ENCODE data around the gene TRMT2A.
A peak's percentile ranks its signal among the peaks of the same experiment; 100 is the strongest.

Gene TRMT2A

GRCh38 chr22:20133930-20134549 is 17.0 kb upstream of the TRMT2A start:
- no peak for DNase-seq

- no peak for DNase-seq
Measured at GRCh38 chr22:20132686-20133246, 15.7 kb upstream of the TRMT2A start.

GRCh38 chr22:20131859-20132685 is 15.0 kb upstream of the TRMT2A start:
- no peak for DNase-seq

- DNase-seq, result no peak
Measured at GRCh38 chr22:20131597-20131858, 14.5 kb upstream of the TRMT2A start, which contains the start of gene ZDHHC8. ZDHHC8 (plus strand) TSS chr22:20131804; CDS start chr22:20131948, 144 bp downstream.

GRCh38 chr22:20130731-20131596 is 13.9 kb upstream of the TRMT2A start:
- peak; percentile 46 for DNase-seq

GRCh38 chr22:20130319-20130718 is 13.3 kb upstream of the TRMT2A start:
- no peak for DNase-seq

GRCh38 chr22:20129747-20130014 is 12.7 kb upstream of the TRMT2A start:
- no peak for DNase-seq

- no peak for DNase-seq
Measured at GRCh38 chr22:20128902-20129746, 12.1 kb upstream of the TRMT2A start.

GRCh38 chr22:20128619-20128901 is 11.5 kb upstream of the TRMT2A start:
- DNase-seq, result no peak

GRCh38 chr22:20127869-20128618 is 11.0 kb upstream of the TRMT2A start:
- DNase-seq, result no peak

- no peak for DNase-seq
Measured at GRCh38 chr22:20127318-20127868, 10.4 kb upstream of the TRMT2A start.

GRCh38 chr22:20126284-20127029 is 9.4 kb upstream of the TRMT2A start:
- no peak for DNase-seq

- DNase-seq, result no peak
Measured at GRCh38 chr22:20125201-20126174, 8.5 kb upstream of the TRMT2A start.

GRCh38 chr22:20124083-20124787 is 7.2 kb upstream of the TRMT2A start:
- no peak for DNase-seq

GRCh38 chr22:20123366-20124082 is 6.5 kb upstream of the TRMT2A start:
- DNase-seq, result no peak

- DNase-seq, result no peak
Measured at GRCh38 chr22:20121856-20122415, 4.9 kb upstream of the TRMT2A start.

- no peak for DNase-seq
Measured at GRCh38 chr22:20118300-20119020, 1.4 kb upstream of the TRMT2A start.
